ENCODE results near the gene CLRN3.
A peak's percentile ranks its signal among the peaks of the same experiment; 100 is the strongest.

CLRN3 gene

DNA sequence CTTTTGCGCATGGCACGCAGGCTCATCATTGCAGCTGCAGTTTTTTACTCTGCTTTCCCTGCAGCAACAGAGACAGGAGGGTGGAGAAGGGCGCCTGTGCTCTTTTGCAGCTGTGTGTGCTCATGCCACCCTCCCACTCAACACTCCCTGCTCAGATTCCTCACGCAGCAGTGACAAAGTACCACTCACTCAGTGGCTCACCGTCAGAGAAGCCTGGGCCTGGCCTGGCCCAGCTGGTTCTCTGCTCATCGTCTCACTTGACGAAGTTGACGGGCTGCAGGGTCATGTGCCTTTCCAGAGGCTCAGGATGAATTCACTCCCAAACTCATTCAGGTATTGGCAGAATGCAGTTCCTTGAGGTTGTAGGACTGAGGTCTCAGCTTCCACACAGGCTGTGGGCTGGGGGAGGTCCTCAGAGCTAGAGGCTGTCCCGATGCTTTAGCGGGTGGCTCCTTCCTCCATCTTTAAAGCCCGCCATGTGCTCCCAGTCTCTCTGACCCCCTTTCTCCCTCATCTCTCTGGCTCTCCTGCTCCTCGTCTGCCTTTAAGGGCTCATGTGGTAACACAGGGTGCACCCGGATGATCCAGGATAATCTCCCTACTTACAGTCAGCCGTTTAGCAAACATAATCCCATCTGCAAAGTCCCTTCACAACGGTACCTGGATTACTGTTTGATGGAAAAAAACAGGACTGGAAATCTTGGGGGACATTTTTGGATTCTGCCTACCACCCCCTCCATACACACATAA, 40.0 kb upstream of the CLRN3 start (continued):
- TF ChIP-seq, protein P1, sequence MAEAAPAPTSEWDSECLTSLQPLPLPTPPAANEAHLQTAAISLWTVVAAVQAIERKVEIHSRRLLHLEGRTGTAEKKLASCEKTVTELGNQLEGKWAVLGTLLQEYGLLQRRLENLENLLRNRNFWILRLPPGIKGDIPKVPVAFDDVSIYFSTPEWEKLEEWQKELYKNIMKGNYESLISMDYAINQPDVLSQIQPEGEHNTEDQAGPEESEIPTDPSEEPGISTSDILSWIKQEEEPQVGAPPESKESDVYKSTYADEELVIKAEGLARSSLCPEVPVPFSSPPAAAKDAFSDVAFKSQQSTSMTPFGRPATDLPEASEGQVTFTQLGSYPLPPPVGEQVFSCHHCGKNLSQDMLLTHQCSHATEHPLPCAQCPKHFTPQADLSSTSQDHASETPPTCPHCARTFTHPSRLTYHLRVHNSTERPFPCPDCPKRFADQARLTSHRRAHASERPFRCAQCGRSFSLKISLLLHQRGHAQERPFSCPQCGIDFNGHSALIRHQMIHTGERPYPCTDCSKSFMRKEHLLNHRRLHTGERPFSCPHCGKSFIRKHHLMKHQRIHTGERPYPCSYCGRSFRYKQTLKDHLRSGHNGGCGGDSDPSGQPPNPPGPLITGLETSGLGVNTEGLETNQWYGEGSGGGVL (tag by site-specific recombination; IDR thresholded peaks at IDR 0.05), result no peak
- no peak for TF ChIP-seq ZNF558 (tag by site-specific recombination; IDR thresholded peaks at IDR 0.05)
- TF ChIP-seq, protein P2, sequence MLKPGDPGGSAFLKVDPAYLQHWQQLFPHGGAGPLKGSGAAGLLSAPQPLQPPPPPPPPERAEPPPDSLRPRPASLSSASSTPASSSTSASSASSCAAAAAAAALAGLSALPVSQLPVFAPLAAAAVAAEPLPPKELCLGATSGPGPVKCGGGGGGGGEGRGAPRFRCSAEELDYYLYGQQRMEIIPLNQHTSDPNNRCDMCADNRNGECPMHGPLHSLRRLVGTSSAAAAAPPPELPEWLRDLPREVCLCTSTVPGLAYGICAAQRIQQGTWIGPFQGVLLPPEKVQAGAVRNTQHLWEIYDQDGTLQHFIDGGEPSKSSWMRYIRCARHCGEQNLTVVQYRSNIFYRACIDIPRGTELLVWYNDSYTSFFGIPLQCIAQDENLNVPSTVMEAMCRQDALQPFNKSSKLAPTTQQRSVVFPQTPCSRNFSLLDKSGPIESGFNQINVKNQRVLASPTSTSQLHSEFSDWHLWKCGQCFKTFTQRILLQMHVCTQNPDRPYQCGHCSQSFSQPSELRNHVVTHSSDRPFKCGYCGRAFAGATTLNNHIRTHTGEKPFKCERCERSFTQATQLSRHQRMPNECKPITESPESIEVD (tag by site-specific recombination; IDR thresholded peaks at IDR 0.05), result no peak

DNA sequence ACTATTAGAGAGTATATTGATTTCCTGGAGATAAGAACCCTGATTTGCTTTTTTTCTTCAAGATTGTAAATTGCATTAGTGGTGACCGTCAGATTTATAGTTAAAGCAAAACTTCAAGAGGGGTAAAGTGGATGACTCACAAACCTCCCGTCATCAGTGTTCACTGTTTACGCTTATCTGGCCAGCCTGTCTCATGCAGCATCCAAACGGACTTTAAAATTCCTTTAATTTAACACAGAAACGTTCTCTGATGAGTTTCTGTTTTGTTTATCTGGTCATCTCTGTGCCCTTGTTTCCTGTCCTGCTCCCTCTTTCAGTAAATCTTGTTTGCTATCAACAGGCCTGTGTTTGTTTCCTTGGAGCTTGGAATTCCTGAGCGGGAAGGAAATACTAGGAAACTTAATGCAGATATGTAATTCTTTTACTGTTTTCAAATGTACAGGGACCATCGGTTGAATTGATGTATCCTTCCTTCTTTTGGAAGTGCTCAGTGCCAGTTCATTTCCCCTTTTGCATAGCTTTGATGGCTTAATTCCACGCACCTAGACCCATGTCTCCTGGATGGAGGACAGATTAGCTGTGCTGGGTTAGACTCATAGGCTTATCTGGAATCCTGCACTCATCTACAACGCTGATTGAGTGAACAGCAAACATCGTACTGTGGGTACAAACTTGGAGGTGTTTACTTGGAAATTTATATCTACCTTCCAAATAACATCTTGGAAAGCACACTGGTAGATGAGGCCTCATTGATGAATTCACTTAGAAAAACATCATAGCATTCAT, 35.5 kb upstream of the CLRN3 start:
- no peaks in the 10 kb centered on the region for H3K36me3 ChIP-seq (ENCODE audit: control insufficient read depth in 2 of 2, insufficient read depth in 1 of 2, low read length in 2 of 2)
- CTCF ChIA-PET, result interaction anchor here (0.6 to 1.4 kb wide), 4 partner anchors 9 to 141 kb away, joined by 3 to 4 read pairs (median 3); no protein-coding TSS in a partner anchor
- no peak overlapping the region for H3K4me3 ChIP-seq (ENCODE audit: low read depth, low read length)
- no peaks in the 10 kb centered on the region for H3K9me3 ChIP-seq (ENCODE audit: control insufficient read depth, insufficient read depth, low read depth, low read length)
- H3K27ac ChIP-seq (ENCODE audit: extremely low read depth, low read depth, low read length), result no peak overlapping the region
- peaks cover 3% of the 10 kb centered on the region; the same call in 1 of the 2 replicates for H3K4me1 ChIP-seq (ENCODE audit: control insufficient read depth, insufficient read depth, low read length)
- POLR2A ChIA-PET, result no interaction called here
- peak; percentile 29; the same call in 1 of the 2 replicates for TF ChIP-seq GLIS1 (tag by site-specific recombination; IDR thresholded peaks at IDR 0.05)
- TF ChIP-seq, protein P1 (tag by site-specific recombination; IDR thresholded peaks at IDR 0.05), result no peak
- TF ChIP-seq, protein P3, sequence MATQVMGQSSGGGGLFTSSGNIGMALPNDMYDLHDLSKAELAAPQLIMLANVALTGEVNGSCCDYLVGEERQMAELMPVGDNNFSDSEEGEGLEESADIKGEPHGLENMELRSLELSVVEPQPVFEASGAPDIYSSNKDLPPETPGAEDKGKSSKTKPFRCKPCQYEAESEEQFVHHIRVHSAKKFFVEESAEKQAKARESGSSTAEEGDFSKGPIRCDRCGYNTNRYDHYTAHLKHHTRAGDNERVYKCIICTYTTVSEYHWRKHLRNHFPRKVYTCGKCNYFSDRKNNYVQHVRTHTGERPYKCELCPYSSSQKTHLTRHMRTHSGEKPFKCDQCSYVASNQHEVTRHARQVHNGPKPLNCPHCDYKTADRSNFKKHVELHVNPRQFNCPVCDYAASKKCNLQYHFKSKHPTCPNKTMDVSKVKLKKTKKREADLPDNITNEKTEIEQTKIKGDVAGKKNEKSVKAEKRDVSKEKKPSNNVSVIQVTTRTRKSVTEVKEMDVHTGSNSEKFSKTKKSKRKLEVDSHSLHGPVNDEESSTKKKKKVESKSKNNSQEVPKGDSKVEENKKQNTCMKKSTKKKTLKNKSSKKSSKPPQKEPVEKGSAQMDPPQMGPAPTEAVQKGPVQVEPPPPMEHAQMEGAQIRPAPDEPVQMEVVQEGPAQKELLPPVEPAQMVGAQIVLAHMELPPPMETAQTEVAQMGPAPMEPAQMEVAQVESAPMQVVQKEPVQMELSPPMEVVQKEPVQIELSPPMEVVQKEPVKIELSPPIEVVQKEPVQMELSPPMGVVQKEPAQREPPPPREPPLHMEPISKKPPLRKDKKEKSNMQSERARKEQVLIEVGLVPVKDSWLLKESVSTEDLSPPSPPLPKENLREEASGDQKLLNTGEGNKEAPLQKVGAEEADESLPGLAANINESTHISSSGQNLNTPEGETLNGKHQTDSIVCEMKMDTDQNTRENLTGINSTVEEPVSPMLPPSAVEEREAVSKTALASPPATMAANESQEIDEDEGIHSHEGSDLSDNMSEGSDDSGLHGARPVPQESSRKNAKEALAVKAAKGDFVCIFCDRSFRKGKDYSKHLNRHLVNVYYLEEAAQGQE (tag by site-specific recombination; IDR thresholded peaks at IDR 0.05), result no peak
- TF ChIP-seq ZEB2 (tag by site-specific recombination; IDR thresholded peaks at IDR 0.05), result no peak
- no peak for TF ChIP-seq GLI4 (tag by site-specific recombination; IDR thresholded peaks at IDR 0.05)
- TF ChIP-seq ZNF274 (IDR thresholded peaks at IDR 0.05; ENCODE audit: low read length), result no peak
- no peak for TF ChIP-seq ZNF274 (tag by site-specific recombination; IDR thresholded peaks at IDR 0.05; ENCODE audit: borderline replicate concordance)
- TF ChIP-seq, protein P4, sequence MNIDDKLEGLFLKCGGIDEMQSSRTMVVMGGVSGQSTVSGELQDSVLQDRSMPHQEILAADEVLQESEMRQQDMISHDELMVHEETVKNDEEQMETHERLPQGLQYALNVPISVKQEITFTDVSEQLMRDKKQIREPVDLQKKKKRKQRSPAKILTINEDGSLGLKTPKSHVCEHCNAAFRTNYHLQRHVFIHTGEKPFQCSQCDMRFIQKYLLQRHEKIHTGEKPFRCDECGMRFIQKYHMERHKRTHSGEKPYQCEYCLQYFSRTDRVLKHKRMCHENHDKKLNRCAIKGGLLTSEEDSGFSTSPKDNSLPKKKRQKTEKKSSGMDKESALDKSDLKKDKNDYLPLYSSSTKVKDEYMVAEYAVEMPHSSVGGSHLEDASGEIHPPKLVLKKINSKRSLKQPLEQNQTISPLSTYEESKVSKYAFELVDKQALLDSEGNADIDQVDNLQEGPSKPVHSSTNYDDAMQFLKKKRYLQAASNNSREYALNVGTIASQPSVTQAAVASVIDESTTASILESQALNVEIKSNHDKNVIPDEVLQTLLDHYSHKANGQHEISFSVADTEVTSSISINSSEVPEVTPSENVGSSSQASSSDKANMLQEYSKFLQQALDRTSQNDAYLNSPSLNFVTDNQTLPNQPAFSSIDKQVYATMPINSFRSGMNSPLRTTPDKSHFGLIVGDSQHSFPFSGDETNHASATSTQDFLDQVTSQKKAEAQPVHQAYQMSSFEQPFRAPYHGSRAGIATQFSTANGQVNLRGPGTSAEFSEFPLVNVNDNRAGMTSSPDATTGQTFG (tag by site-specific recombination; IDR thresholded peaks at IDR 0.05; ENCODE audit: borderline replicate concordance), result no peak
- TF ChIP-seq HOXC10 (CRISPR knock-in tag; IDR thresholded peaks at IDR 0.05), result no peak
- TF ChIP-seq ZNF544 (tag by site-specific recombination; IDR thresholded peaks at IDR 0.05), result no peak
- TF ChIP-seq, protein P5, sequence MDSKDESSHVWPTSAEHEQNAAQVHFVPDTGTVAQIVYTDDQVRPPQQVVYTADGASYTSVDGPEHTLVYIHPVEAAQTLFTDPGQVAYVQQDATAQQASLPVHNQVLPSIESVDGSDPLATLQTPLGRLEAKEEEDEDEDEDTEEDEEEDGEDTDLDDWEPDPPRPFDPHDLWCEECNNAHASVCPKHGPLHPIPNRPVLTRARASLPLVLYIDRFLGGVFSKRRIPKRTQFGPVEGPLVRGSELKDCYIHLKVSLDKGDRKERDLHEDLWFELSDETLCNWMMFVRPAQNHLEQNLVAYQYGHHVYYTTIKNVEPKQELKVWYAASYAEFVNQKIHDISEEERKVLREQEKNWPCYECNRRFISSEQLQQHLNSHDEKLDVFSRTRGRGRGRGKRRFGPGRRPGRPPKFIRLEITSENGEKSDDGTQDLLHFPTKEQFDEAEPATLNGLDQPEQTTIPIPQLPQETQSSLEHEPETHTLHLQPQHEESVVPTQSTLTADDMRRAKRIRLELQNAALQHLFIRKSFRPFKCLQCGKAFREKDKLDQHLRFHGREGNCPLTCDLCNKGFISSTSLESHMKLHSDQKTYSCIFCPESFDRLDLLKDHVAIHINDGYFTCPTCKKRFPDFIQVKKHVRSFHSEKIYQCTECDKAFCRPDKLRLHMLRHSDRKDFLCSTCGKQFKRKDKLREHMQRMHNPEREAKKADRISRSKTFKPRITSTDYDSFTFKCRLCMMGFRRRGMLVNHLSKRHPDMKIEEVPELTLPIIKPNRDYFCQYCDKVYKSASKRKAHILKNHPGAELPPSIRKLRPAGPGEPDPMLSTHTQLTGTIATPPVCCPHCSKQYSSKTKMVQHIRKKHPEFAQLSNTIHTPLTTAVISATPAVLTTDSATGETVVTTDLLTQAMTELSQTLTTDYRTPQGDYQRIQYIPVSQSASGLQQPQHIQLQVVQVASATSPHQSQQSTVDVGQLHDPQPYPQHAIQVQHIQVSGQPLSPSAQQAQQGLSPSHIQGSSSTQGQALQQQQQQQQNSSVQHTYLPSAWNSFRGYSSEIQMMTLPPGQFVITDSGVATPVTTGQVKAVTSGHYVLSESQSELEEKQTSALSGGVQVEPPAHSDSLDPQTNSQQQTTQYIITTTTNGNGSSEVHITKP (tag by site-specific recombination; IDR thresholded peaks at IDR 0.05), result no peak
- no peak for TF ChIP-seq ZNF248 (tag by site-specific recombination; IDR thresholded peaks at IDR 0.05)
- TF ChIP-seq, protein P6, sequence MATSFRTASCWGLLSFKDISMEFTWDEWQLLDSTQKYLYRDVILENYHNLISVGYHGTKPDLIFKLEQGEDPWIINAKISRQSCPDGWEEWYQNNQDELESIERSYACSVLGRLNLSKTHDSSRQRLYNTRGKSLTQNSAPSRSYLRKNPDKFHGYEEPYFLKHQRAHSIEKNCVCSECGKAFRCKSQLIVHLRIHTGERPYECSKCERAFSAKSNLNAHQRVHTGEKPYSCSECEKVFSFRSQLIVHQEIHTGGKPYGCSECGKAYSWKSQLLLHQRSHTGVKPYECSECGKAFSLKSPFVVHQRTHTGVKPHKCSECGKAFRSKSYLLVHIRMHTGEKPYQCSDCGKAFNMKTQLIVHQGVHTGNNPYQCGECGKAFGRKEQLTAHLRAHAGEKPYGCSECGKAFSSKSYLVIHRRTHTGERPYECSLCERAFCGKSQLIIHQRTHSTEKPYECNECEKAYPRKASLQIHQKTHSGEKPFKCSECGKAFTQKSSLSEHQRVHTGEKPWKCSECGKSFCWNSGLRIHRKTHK (tag by site-specific recombination; IDR thresholded peaks at IDR 0.05), result no peak
- TF ChIP-seq ZNF660 (tag by site-specific recombination; IDR thresholded peaks at IDR 0.05), result 0 out of 2 replicates have a peak, but pooled peaks have one; percentile 38

Data from HEK293 (cell line).